GM21423 (cell line): ENCODE measurements around the gene MAPKAPK2.

Experiments
- ATAC-seq: cut with Tn5 transposase; IDR thresholded peaks from one replicate; pipeline ENCODE4 v1.9.1; 2021; ENCODE audit warnings: mild to moderate bottlenecking, moderate library complexity; ENCODE audit not compliant: unreplicated experiment

The MAPKAPK2 gene

GRCh38 chr1:206682111-206682510 is 2.6 kb upstream of the MAPKAPK2 start:
- no peak for ATAC-seq

GRCh38 chr1:206683313-206683712 is 1.4 kb upstream of the MAPKAPK2 start:
- no peak for ATAC-seq

GRCh38 chr1:206684003-206684402 is 702 bp upstream of the MAPKAPK2 start:
- no peak for ATAC-seq

- peak; percentile 31 for ATAC-seq
Measured at GRCh38 chr1:206685334-206685768, 646 bp downstream of the MAPKAPK2 start.

- peak; percentile 28 for ATAC-seq
Measured at GRCh38 chr1:206685769-206686477, 1.2 kb downstream of the MAPKAPK2 start.

GRCh38 chr1:206686478-206687249 is 2.0 kb downstream of the MAPKAPK2 start:
- ATAC-seq: no peak

GRCh38 chr1:206687251-206687914 is 2.7 kb downstream of the MAPKAPK2 start:
- ATAC-seq: no peak

- no peak for ATAC-seq
Measured at GRCh38 chr1:206687915-206688442, 3.3 kb downstream of the MAPKAPK2 start.

- ATAC-seq: no peak
Measured at GRCh38 chr1:206690516-206690915, 5.8 kb downstream of the MAPKAPK2 start.

- no peak for ATAC-seq
Measured at GRCh38 chr1:206691604-206692003, 6.9 kb downstream of the MAPKAPK2 start.

- no peak for ATAC-seq
Measured at GRCh38 chr1:206693029-206693428, 8.3 kb downstream of the MAPKAPK2 start.

GRCh38 chr1:206693592-206693991 is 8.9 kb downstream of the MAPKAPK2 start:
- no peak for ATAC-seq

GRCh38 chr1:206694171-206695124 is 9.7 kb downstream of the MAPKAPK2 start:
- ATAC-seq: no peak

- ATAC-seq: no peak
Measured at GRCh38 chr1:206695733-206696132, 11.0 kb downstream of the MAPKAPK2 start.

- ATAC-seq: no peak
Measured at GRCh38 chr1:206696812-206697585, 12.3 kb downstream of the MAPKAPK2 start.

GRCh38 chr1:206698011-206698410 is 13.3 kb downstream of the MAPKAPK2 start:
- no peak for ATAC-seq

- ATAC-seq: no peak
Measured at GRCh38 chr1:206699000-206699586, 14.4 kb downstream of the MAPKAPK2 start.

- ATAC-seq: no peak
Measured at GRCh38 chr1:206699626-206700025, 14.9 kb downstream of the MAPKAPK2 start.

- no peak for ATAC-seq
Measured at GRCh38 chr1:206700445-206701036, 15.8 kb downstream of the MAPKAPK2 start.
